ENCODE results near the gene ABCB11. TPM values are rescaled to one million over a fixed set of nuclear protein-coding genes. Genes with fewer than 3 reads are reported as not detected.

Gene ABCB11
- total and polyA plus RNA-seq, 2 of the 4 experiments (the other 2 are of a cell fraction), result not detected

DNA sequence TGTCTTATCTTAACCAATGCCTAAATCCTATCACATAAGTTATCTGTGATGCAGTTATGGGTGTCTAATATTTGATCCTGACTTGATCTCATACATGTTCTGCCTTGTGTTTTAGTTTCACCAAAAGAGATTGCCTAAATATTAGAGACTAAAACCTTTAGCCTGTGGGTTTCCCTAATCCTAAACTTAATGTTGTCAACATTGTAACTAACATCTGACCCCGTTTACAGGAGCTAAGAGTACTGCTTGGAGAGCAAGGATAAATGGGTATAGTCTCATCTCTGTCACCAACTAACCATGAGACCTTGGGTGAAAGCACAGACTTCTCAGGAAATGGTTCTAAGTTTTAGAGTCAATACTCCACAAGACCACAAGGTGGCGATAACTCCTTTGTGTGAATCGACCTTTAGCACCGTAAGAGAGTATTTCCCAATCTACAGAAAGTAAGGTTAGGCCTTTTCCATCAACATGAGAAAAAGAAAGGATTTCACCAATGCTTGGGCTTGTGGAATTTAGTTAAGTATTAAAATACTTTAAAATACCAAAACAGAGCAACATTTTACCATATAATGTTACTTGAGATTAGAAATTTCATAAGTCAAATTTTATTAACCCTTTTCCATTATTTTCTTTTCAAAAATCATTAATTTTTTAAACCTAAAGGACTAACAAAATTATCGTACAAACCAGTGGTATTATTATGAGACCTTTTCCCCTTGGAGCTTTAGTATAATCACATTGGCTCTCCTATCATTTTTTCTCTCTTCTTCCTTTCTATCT, 69.5 kb downstream of the ABCB11 start:
- no peak overlapping the region for H3K4ac ChIP-seq (ENCODE audit: low read depth, low read length)
- H3K36me3 ChIP-seq (ENCODE audit: control insufficient read depth, insufficient read depth, low read length), result no peaks in the 10 kb centered on the region
- H2BK15ac ChIP-seq (ENCODE audit: low read depth, low read length), result no peak overlapping the region
- no peaks in the 10 kb centered on the region for H3K9me3 ChIP-seq (ENCODE audit: control insufficient read depth, insufficient read depth, low read length)
- H3K18ac ChIP-seq (ENCODE audit: low read depth, low read length), result no peak overlapping the region
- H3K27me3 ChIP-seq (ENCODE audit: control insufficient read depth, insufficient read depth, low read length), result no peaks in the 10 kb centered on the region
- TF ChIP-seq, protein P1, sequence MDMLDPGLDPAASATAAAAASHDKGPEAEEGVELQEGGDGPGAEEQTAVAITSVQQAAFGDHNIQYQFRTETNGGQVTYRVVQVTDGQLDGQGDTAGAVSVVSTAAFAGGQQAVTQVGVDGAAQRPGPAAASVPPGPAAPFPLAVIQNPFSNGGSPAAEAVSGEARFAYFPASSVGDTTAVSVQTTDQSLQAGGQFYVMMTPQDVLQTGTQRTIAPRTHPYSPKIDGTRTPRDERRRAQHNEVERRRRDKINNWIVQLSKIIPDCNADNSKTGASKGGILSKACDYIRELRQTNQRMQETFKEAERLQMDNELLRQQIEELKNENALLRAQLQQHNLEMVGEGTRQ (IDR thresholded peaks at IDR 0.05; ENCODE audit: low read depth, low read length), result no peak
- no peak for TF ChIP-seq FOS (IDR thresholded peaks at IDR 0.05; ENCODE audit: low read depth, low read length)
- TF ChIP-seq POLR2A (IDR thresholded peaks at IDR 0.05; ENCODE audit: low read depth, low read length), result no peak
- no peak for TF ChIP-seq MXI1 (IDR thresholded peaks at IDR 0.05; ENCODE audit: borderline replicate concordance, low read depth, low read length)
- no peak for TF ChIP-seq RFX5 (IDR thresholded peaks at IDR 0.05; ENCODE audit: low read depth, low read length)
- no peak for TF ChIP-seq CHD1 (IDR thresholded peaks at IDR 0.05; ENCODE audit: low read depth, low read length)
- no peak for TF ChIP-seq RCOR1 (IDR thresholded peaks at IDR 0.05; ENCODE audit: insufficient replicate concordance, low read length)
- TF ChIP-seq, protein P2, sequence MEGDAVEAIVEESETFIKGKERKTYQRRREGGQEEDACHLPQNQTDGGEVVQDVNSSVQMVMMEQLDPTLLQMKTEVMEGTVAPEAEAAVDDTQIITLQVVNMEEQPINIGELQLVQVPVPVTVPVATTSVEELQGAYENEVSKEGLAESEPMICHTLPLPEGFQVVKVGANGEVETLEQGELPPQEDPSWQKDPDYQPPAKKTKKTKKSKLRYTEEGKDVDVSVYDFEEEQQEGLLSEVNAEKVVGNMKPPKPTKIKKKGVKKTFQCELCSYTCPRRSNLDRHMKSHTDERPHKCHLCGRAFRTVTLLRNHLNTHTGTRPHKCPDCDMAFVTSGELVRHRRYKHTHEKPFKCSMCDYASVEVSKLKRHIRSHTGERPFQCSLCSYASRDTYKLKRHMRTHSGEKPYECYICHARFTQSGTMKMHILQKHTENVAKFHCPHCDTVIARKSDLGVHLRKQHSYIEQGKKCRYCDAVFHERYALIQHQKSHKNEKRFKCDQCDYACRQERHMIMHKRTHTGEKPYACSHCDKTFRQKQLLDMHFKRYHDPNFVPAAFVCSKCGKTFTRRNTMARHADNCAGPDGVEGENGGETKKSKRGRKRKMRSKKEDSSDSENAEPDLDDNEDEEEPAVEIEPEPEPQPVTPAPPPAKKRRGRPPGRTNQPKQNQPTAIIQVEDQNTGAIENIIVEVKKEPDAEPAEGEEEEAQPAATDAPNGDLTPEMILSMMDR (conservative IDR thresholded peaks at IDR 0.05; ENCODE audit: low read depth, low read length), result peak; percentile 72
- TF ChIP-seq SMC3 (IDR thresholded peaks at IDR 0.05; ENCODE audit: low read depth, low read length), result peak; percentile 38; the same call in 1 of the 2 replicates
- TF ChIP-seq CEBPB (IDR thresholded peaks at IDR 0.05; ENCODE audit: low read depth, low read length), result peak; percentile 92
- peak; percentile 57 for TF ChIP-seq RAD21 (IDR thresholded peaks at IDR 0.05; ENCODE audit: low read length)
- TF ChIP-seq MAFK (IDR thresholded peaks at IDR 0.05; ENCODE audit: low read depth, low read length), result no peak
- H3K79me1 ChIP-seq (ENCODE audit: low read depth in 1 of 2, low read length in 2 of 2), result no peaks in the 10 kb centered on the region
- H2BK120ac ChIP-seq (ENCODE audit: low read depth, low read length), result no peak overlapping the region
- in situ Hi-C loops (cut with MboI; ENCODE audit: low sequenced_read_pairs) (no loop called here), dilution Hi-C loops (cut with HindIII; ENCODE audit: low sequenced_read_pairs, unreplicated experiment) (no loop called here), intact Hi-C loops (cut with micrococcal nuclease) (loop anchor here (1.0 to 2.0 kb wide), 2 partner anchors 171 to 261 kb away; no protein-coding TSS in a partner anchor)
- CTCF ChIA-PET, result no interaction called here
- H3K56ac ChIP-seq (ENCODE audit: extremely low read depth, insufficient read depth, low read length), result no peak overlapping the region
- DNase-seq (peak; percentile 72), ATAC-seq (ENCODE audit: low read depth) (peak; percentile 94)
- BruUV-seq (replicated peaks), result no TSS peak
- H3K9ac ChIP-seq (ENCODE audit: low read depth, low read length), result no peak overlapping the region
- no peak overlapping the region for H4K91ac ChIP-seq (ENCODE audit: insufficient read depth, low read depth, low read length)
- H4K20me1 ChIP-seq (ENCODE audit: insufficient read depth, low read length), result no peaks in the 10 kb centered on the region
- H3K23ac ChIP-seq (ENCODE audit: low read depth, low read length), result no peak overlapping the region
- 100% methylated on average over 1 of the region's 5 CpGs; no CpG with 5 or more reads in 1 of the 2 experiments for WGBS, 2 experiments (ENCODE audit: extremely low coverage in 2 of 2, insufficient read length in 1 of 2)
- no peak overlapping the region for H3K4me3 ChIP-seq (ENCODE audit: insufficient read depth, low read depth, low read length)
- H2BK20ac ChIP-seq (ENCODE audit: low read depth, low read length), result no peak overlapping the region
- no peak overlapping the region for H3K14ac ChIP-seq (replicated peaks; ENCODE audit: low read depth, low read length)
- no peak overlapping the region for H3K4me2 ChIP-seq (ENCODE audit: low read depth, low read length)
- H2AK9ac ChIP-seq (replicated peaks; ENCODE audit: low read depth, low read length, poor library complexity), result no peak overlapping the region
- POLR2A ChIA-PET (ENCODE audit: unreplicated experiment), result no interaction called here
- H3K9me1 ChIP-seq (ENCODE audit: insufficient read depth, low read length), result no peaks in the 10 kb centered on the region
- H2BK5ac ChIP-seq (ENCODE audit: low read depth, low read length, poor library complexity, severe bottlenecking), result no peak overlapping the region
- no peak overlapping the region for H2AK5ac ChIP-seq (ENCODE audit: low read depth, low read length)
- H3K4me1 ChIP-seq (ENCODE audit: control insufficient read depth, insufficient read depth, low read length), result no peaks in the 10 kb centered on the region
- H4K5ac ChIP-seq (ENCODE audit: low read depth, low read length), result no peak overlapping the region
- H2AFZ ChIP-seq (replicated peaks; ENCODE audit: low read length, poor library complexity), result no peak overlapping the region
- H4K8ac ChIP-seq (ENCODE audit: low read depth in 2 of 2, low read length in 2 of 2), result no peak overlapping the region
- H3K27ac ChIP-seq (ENCODE audit: insufficient read depth, low read length), result no peak overlapping the region

Measured in IMR-90 (cell line).